MM.1S (cell line): Measurements from ENCODE around the gene RNF123.
A peak's percentile ranks its signal among the peaks of the same experiment; 100 is the strongest.

Source experiments
- DNase-seq: peaks from one replicate; pipeline ENCODE4 v3.0.0-alpha.2; 2015
- H2AFZ ChIP-seq: fragments of 300-600 bp; sonication (generic); 2 replicates; pipeline ENCODE4 v1.6.0; 2016; ENCODE audit warnings: antibody characterized with exemption, low read length
- H3F3A ChIP-seq: fragments of 300-600 bp; sonication (generic); 2 replicates; pipeline ENCODE4 v1.6.1; 2016; ENCODE audit warnings: mild to moderate bottlenecking, antibody characterized with exemption, low read length, moderate library complexity, mixed read lengths; ENCODE audit not compliant: insufficient read depth
- H3K27ac ChIP-seq: fragments of 300-600 bp; sonication (generic); 2 replicates; pipeline ENCODE4 v1.5.1; 2016; ENCODE audit warnings: mild to moderate bottlenecking, low read length
- H3K27me3 ChIP-seq: fragments of 300-600 bp; sonication (generic); replicated peaks from 2 replicates; pipeline ENCODE4 v1.6.0; 2016; ENCODE audit warnings: low read length; ENCODE audit not compliant: insufficient read depth
- H3K36me3 ChIP-seq: fragments of 300-600 bp; sonication (generic); replicated peaks from 2 replicates; pipeline ENCODE4 v1.6.1; 2016; ENCODE audit warnings: mild to moderate bottlenecking, low read length, mixed read lengths; ENCODE audit not compliant: insufficient read depth
- H3K4me1 ChIP-seq: fragments of 300-600 bp; sonication (generic); 2 replicates; pipeline ENCODE4 v1.6.1; 2016; ENCODE audit warnings: low read length, mixed read lengths
- H3K4me2 ChIP-seq: fragments of 300-600 bp; sonication (generic); 2 replicates; pipeline ENCODE4 v1.6.0; 2016; ENCODE audit warnings: low read depth, low read length
- H3K4me3 ChIP-seq: fragments of 300-600 bp; sonication (generic); 2 replicates; pipeline ENCODE4 v1.5.1; 2016; ENCODE audit warnings: low read length, mixed read lengths
- H3K79me2 ChIP-seq: fragments of 300-600 bp; sonication (generic); 2 replicates; pipeline ENCODE4 v1.6.1; 2016; ENCODE audit warnings: mixed run types, low read length, mixed read lengths
- H3K9ac ChIP-seq: fragments of 300-600 bp; sonication (generic); 2 replicates; pipeline ENCODE4 v1.6.1; 2016; ENCODE audit warnings: low read length, mixed read lengths
- H3K9me2 ChIP-seq: fragments of 300-600 bp; sonication (generic); replicated peaks from 2 replicates; pipeline ENCODE4 v1.6.1; 2016; ENCODE audit warnings: mild to moderate bottlenecking, low read length, mixed read lengths; ENCODE audit not compliant: insufficient read depth
- H3K9me3 ChIP-seq: fragments of 300-600 bp; sonication (generic); replicated peaks from 2 replicates; pipeline ENCODE4 v1.6.1; 2016; ENCODE audit warnings: mild to moderate bottlenecking, low read length, mixed read lengths; ENCODE audit not compliant: insufficient read depth
- H4K20me1 ChIP-seq: fragments of 300-600 bp; sonication (generic); 2 replicates; pipeline ENCODE4 v1.6.1; 2016; ENCODE audit warnings: mild to moderate bottlenecking, low read length, moderate library complexity, mixed read lengths; ENCODE audit not compliant: insufficient read depth
- EZH2 ChIP-seq: fragments of 300-600 bp; sonication (generic); optimal IDR thresholded peaks from 2 replicates; pipeline ENCODE3; 2017; ENCODE audit warnings: low read depth, mild to moderate bottlenecking, antibody characterized with exemption, low read length, mixed read lengths
- EZH2phosphoT487 ChIP-seq: fragments of 300-600 bp; sonication (generic); IDR thresholded peaks from 2 replicates; pipeline ENCODE4 v1.6.1; 2018; ENCODE audit warnings: antibody characterized with exemption, low read length
- TF ChIP-seq, protein P1 (sequence below): fragments of 300-600 bp; sonication (generic); IDR thresholded peaks from 2 replicates; pipeline ENCODE4 v1.5.1; 2016; ENCODE audit warnings: antibody characterized with exemption, low read length, mixed read lengths

RNF123 gene

DNA sequence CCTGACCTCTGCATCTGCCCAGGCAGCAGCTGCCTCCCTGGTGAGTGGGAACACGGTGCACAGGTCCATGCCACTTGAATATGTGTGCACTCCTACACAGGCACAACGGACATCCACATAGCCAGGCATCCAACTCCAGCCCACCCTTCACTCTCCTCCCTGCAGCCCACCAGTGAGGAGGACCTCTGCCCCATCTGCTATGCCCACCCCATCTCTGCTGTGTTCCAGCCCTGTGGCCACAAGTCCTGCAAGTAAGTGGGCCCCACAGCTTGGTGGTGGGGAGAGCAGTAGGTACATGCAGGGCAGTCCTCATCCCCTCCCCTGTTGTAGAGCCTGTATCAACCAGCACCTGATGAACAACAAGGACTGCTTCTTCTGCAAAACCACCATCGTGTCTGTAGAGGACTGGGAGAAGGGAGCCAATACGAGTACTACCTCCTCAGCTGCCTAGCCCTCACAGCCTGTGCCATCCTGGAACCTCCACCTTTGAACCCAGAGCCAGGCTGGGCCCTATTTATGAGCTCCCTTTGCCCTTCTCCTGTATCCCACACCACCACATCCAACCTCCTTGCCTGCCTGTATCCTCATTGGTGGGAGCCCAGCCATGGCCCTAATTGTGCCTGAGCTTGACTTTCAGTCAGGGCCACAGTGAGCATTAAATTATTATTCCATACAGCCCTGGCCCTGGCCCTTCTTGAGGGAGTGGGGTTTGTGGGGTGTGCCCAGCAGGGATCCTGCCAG, 31.7 kb downstream of the RNF123 start:
- Histone ChIP-seq H3K79me2 (peaks cover 29% of the 10 kb centered on the region), H3K9ac (no peak overlapping the region), H3K4me2 (no peak overlapping the region), H3K9me3 (no peaks in the 10 kb centered on the region), H2AFZ (no peak overlapping the region), H3F3A (peaks cover 16% of the 10 kb centered on the region), H3K4me1 (peaks cover 14% of the 10 kb centered on the region), H3K36me3 (no peaks in the 10 kb centered on the region), H3K27me3 (no peaks in the 10 kb centered on the region), H3K4me3 (no peak overlapping the region), H4K20me1 (no peaks in the 10 kb centered on the region), H3K27ac (no peak overlapping the region), H3K9me2 (no peaks in the 10 kb centered on the region)
- TF ChIP-seq EZH2phosphoT487 = no peak
- no peak for TF ChIP-seq EZH2
- TF ChIP-seq, protein P1, sequence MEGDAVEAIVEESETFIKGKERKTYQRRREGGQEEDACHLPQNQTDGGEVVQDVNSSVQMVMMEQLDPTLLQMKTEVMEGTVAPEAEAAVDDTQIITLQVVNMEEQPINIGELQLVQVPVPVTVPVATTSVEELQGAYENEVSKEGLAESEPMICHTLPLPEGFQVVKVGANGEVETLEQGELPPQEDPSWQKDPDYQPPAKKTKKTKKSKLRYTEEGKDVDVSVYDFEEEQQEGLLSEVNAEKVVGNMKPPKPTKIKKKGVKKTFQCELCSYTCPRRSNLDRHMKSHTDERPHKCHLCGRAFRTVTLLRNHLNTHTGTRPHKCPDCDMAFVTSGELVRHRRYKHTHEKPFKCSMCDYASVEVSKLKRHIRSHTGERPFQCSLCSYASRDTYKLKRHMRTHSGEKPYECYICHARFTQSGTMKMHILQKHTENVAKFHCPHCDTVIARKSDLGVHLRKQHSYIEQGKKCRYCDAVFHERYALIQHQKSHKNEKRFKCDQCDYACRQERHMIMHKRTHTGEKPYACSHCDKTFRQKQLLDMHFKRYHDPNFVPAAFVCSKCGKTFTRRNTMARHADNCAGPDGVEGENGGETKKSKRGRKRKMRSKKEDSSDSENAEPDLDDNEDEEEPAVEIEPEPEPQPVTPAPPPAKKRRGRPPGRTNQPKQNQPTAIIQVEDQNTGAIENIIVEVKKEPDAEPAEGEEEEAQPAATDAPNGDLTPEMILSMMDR = no peak
- DNase-seq = no peak

DNA sequence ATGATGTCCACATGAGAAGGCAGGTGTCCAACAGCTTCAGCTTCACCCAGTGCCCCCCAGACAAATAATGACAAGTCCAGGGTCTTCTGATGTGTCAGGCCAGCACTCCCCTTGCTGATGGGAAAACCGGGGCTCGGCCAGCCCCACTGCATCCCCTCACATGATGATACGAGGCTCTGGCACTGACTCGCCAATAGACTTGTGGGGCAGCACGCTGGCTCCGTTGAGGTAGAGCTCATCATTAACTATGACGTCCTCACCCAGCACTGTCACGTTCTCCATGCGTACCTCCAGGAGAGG, 32.2 kb downstream of the RNF123 start:
- no peak overlapping the region for H3K9ac ChIP-seq
- no peaks in the 10 kb centered on the region for H3K36me3 ChIP-seq

DNA sequence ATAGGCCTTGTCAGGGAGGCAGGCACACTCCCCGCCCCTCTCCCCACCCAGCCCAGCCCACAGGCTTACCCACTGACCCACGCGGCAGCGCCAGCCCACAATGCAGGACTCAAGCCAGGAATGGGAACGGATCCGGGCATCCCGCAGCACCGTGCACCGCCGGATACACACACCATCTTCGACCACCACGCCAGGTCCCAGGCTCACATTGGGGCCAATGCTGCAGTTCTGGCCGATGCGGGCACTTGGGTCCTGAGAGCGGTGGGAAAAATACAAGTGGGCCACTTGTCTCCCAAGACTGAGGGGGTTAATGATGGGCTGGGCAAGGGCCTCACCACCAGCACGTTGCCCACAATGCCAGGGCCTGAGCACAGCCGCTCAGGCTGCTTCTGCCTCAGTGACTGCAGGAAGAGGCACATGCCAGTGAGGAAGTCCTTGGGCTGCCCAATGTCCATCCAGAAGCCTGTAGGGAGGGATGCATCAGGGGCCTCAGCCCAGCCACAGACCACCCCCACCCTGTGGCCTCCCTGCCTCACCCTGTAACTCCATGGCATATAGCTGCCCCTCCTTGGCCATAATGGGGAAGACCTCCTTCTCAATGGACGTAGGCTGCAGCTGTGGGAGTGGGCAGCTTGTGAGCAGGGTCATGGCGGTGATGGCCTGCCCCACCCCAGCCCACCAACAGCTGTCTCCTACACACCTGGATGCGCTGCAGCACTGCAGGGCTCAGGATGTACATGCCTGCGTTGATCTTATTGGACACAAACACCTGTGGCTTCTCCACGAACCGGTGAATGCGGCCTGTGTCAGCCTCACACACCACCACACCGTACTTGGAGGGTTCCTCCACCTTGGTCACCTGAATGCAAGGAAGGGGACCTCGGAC, 32.8 kb downstream of the RNF123 start:
- peak overlapping the region; percentile 100; the same call in 1 of the 2 replicates for H3K9ac ChIP-seq
- TF ChIP-seq, protein P1 = no peak
- TF ChIP-seq EZH2phosphoT487 (no peak), EZH2 (no peak)
- H3K36me3 ChIP-seq = no peaks in the 10 kb centered on the region

More for the DNA sequence above, 32.2 kb downstream of the RNF123 start:
- H3K4me2 ChIP-seq = no peak overlapping the region
- no peaks in the 10 kb centered on the region for H3K27me3 ChIP-seq
- H3K9me3 ChIP-seq = no peaks in the 10 kb centered on the region
- H3K27ac ChIP-seq = no peak overlapping the region
- no peaks in the 10 kb centered on the region for H4K20me1 ChIP-seq
- H2AFZ ChIP-seq = no peak overlapping the region
- no peak overlapping the region for H3K4me3 ChIP-seq
- TF ChIP-seq, protein P1 = no peak
- TF ChIP-seq EZH2phosphoT487 = no peak
- TF ChIP-seq EZH2 = no peak
- no peak for DNase-seq
- H3K79me2 ChIP-seq = peaks cover 29% of the 10 kb centered on the region
- peaks cover 14% of the 10 kb centered on the region for H3K4me1 ChIP-seq
- H3K9me2 ChIP-seq = no peaks in the 10 kb centered on the region
- peaks cover 16% of the 10 kb centered on the region for H3F3A ChIP-seq

More for the DNA sequence above, 32.8 kb downstream of the RNF123 start:
- Histone ChIP-seq H3K9me3 (no peaks in the 10 kb centered on the region), H3K27ac (no peak overlapping the region; the same call in 1 of the 2 replicates), H3K79me2 (peaks cover 29% of the 10 kb centered on the region), H3K4me1 (peaks cover 14% of the 10 kb centered on the region), H2AFZ (no peak overlapping the region), H3K9me2 (no peaks in the 10 kb centered on the region), H3K4me2 (peak overlapping the region; percentile 79), H3F3A (peaks cover 16% of the 10 kb centered on the region), H3K27me3 (no peaks in the 10 kb centered on the region), H3K4me3 (peak overlapping the region; percentile 99), H4K20me1 (no peaks in the 10 kb centered on the region)
- DNase-seq = no peak
